Karpas-422 (cell line): ENCODE data around the gene RRP8. TPM values are rescaled to one million over a fixed set of nuclear protein-coding genes. Genes with fewer than 3 reads are reported as not detected.

Experiments
- DNase-seq: peaks from one replicate; pipeline ENCODE4 v3.0.0-alpha.2; 2015
- H2AFZ ChIP-seq: fragments of 200-600 bp; sonication (generic); 2 replicates; pipeline ENCODE4 v1.6.1; 2014; ENCODE audit warnings: antibody characterized with exemption, low read length, mixed read lengths
- H3K27ac ChIP-seq: fragments of 200-600 bp; sonication (generic); 2 replicates; pipeline ENCODE4 v1.5.1; 2014; ENCODE audit warnings: mild to moderate bottlenecking, low read length, moderate library complexity
- H3K27me3 ChIP-seq: fragments of 200-600 bp; sonication (generic); 2 replicates; pipeline ENCODE4 v1.6.1; 2014; ENCODE audit warnings: low read length, mixed read lengths
- H3K36me3 ChIP-seq: fragments of 200-600 bp; sonication (generic); 2 replicates; pipeline ENCODE4 v1.6.1; 2014; ENCODE audit warnings: low read length, mixed read lengths; ENCODE audit not compliant: insufficient read depth
- H3K4me1 ChIP-seq: fragments of 200-600 bp; sonication (generic); 2 replicates; pipeline ENCODE4 v1.6.1; 2014; ENCODE audit warnings: mild to moderate bottlenecking, low read length, mixed read lengths
- H3K4me2 ChIP-seq: fragments of 200-600 bp; sonication (generic); 2 replicates; pipeline ENCODE4 v1.6.1; 2014; ENCODE audit warnings: low read length, low read depth, mild to moderate bottlenecking; ENCODE audit not compliant: poor library complexity, severe bottlenecking
- H3K4me3 ChIP-seq: fragments of 200-600 bp; sonication (generic); 2 replicates; pipeline ENCODE4 v1.5.1; 2014; ENCODE audit warnings: mild to moderate bottlenecking, antibody characterized with exemption, low read length, mixed read lengths
- H3K79me2 ChIP-seq: fragments of 200-600 bp; sonication (generic); 2 replicates; pipeline ENCODE4 v1.6.1; 2014; ENCODE audit warnings: mild to moderate bottlenecking, low read length, mixed read lengths
- H3K9ac ChIP-seq: fragments of 200-600 bp; sonication (generic); 2 replicates; pipeline ENCODE4 v1.6.0; 2014; ENCODE audit warnings: low read length
- H3K9me2 ChIP-seq: fragments of 200-600 bp; sonication (generic), shearing (Covaris generic); replicated peaks from 2 replicates; pipeline ENCODE4 v1.6.0; 2014; ENCODE audit warnings: mild to moderate bottlenecking, low read length, moderate library complexity; ENCODE audit not compliant: insufficient read depth
- H3K9me3 ChIP-seq: fragments of 300-700, 200-600 bp; sonication (generic); 2 replicates; pipeline ENCODE4 v1.6.1; 2014; ENCODE audit warnings: low read length, mixed read lengths
- H4K20me1 ChIP-seq: fragments of 200-600 bp; sonication (generic); 2 replicates; pipeline ENCODE4 v1.6.1; 2014; ENCODE audit warnings: mild to moderate bottlenecking, antibody characterized with exemption, low read length, low read depth; ENCODE audit not compliant: insufficient read depth
- total RNA-seq: library from RNA; depleted of rRNA; stranded (reverse); fragments of >200 nt; shearing (Covaris generic); gene quantifications from 2 replicates; pipeline ENCODE4 v1.2.3, GENCODE V29; 2014; ENCODE audit warnings: low replicate concordance

RRP8 gene
- total RNA-seq, 1 experiment from 2014 or later: 10.8 TPM

DNA sequence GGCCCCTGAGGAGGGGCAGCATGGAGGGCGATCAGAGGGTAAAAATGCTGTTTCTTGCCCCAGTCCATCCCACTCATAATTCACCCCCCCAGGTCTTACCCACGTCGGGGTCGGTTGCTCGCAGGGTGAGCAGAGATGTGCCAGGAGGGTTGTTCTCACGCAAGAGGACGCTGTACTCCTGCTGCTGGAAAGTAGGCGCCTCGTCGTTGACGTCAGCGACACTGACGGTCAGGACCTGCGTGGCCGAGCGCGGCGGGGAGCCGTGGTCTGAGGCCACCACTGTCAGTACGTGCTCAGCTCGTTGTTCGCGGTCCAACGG is 26.1 kb upstream of the RRP8 start:
- H3K4me3 ChIP-seq: no peak overlapping the region
- no peak for DNase-seq
- H3K27me3 ChIP-seq: no peaks in the 10 kb centered on the region
- no peak overlapping the region for H3K4me2 ChIP-seq
- no peaks in the 10 kb centered on the region for H3K36me3 ChIP-seq
- no peaks in the 10 kb centered on the region for H3K9me3 ChIP-seq
- H3K9ac ChIP-seq: no peak overlapping the region
- no peak overlapping the region for H3K27ac ChIP-seq
- H3K4me1 ChIP-seq: peaks cover 4% of the 10 kb centered on the region; the same call in 1 of the 2 replicates
- H3K9me2 ChIP-seq: no peaks in the 10 kb centered on the region
- H2AFZ ChIP-seq: no peak overlapping the region
- no peaks in the 10 kb centered on the region for H4K20me1 ChIP-seq
- H3K79me2 ChIP-seq: no peaks in the 10 kb centered on the region

DNA sequence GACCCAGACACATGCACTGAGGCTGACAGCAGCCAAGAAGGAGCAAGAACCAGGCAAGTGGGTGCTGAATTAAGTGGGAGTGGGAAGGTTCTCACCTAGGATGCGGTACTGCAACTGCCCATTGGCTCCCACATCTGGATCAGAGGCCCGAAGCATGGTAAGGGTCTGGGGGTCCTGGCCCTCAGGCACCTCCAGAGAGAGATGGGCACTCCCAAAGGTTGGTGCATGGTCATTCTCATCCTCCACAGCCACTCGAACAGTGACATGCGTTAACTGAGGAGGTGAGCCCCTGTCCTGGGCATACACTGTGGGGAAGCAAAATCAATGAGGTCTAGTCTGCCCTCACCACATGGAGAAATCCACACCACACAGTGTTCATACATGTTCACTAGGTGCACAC is 25.1 kb upstream of the RRP8 start:
- no peaks in the 10 kb centered on the region for H4K20me1 ChIP-seq
- peaks cover 4% of the 10 kb centered on the region; the same call in 1 of the 2 replicates for H3K4me1 ChIP-seq
- H3K4me3 ChIP-seq: no peak overlapping the region
- H2AFZ ChIP-seq: no peak overlapping the region
- H3K79me2 ChIP-seq: no peaks in the 10 kb centered on the region
- no peaks in the 10 kb centered on the region for H3K9me3 ChIP-seq
- no peaks in the 10 kb centered on the region for H3K27me3 ChIP-seq
- H3K4me2 ChIP-seq: no peak overlapping the region
- no peak for DNase-seq
- H3K27ac ChIP-seq: no peak overlapping the region
- no peaks in the 10 kb centered on the region for H3K9me2 ChIP-seq
- no peak overlapping the region for H3K9ac ChIP-seq
- H3K36me3 ChIP-seq: no peaks in the 10 kb centered on the region

DNA sequence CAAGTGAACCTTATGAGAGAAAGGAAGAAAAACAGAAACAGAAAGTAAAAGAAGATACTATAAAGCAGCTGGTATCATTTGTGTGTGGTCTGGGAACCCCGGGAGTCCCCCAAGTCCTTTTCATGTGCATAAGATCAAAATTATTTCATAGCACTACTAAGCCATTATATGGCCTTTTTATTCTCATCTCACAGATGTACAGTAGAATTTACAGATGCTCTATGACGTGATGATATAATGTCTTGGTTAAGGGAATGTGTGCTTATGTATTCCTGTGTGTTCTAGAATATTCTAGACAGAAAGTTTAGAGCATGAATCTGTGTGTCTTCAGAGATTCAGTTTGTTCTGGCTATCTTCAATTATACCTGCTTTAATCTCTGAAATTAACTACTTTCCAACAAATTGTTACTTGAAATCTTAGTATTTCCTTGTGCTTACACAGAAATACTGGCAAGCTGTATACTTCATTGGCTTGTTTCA is 24.4 kb upstream of the RRP8 start:
- Histone ChIP-seq H3K9me2 (no peaks in the 10 kb centered on the region), H3K27me3 (no peaks in the 10 kb centered on the region), H3K9ac (peak overlapping the region; percentile 31; the same call in 1 of the 2 replicates), H3K4me1 (peaks cover 4% of the 10 kb centered on the region; the same call in 1 of the 2 replicates), H3K4me3 (no peak overlapping the region), H4K20me1 (no peaks in the 10 kb centered on the region), H3K36me3 (no peaks in the 10 kb centered on the region), H2AFZ (no peak overlapping the region), H3K9me3 (no peaks in the 10 kb centered on the region), H3K27ac (no peak overlapping the region), H3K79me2 (no peaks in the 10 kb centered on the region), H3K4me2 (peak overlapping the region; percentile 30)
- no peak for DNase-seq

- H3K4me2 ChIP-seq: peak overlapping the region; percentile 30
These were observed 23.8 kb upstream of the RRP8 start for GRCh38 chr11:6626971-6627761.

DNA sequence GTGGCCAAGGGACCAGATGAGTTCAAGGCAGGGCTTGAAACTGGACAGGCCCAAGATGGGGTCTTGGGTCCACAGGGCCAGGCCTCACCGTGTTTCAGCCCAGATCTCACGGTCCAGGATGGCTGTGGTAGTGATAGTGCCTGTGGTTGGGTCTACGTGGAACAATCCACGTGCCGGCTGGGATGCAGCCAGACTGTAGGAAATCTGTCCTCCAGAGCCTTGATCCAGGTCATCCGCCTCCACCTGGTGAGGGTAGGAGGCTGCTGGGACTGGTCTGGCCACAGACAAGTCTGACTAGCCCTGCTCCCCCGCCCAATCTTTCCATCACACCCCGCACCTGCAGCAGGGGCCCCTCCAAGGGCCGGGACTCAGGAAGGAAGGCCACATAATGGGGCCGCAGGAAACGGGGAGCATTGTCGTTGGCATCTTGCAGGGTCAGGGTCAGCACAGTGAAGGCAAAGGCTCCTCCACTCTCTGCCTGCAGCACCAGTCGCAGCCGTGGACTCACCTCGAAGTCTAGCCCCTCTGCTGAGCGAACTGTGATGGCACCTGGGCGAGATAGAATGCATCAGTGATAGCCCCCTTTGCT is 22.5 kb upstream of the RRP8 start:
- H3K4me2 ChIP-seq: no peak overlapping the region
- H3K4me3 ChIP-seq: no peak overlapping the region
- H3K4me1 ChIP-seq: peaks cover 4% of the 10 kb centered on the region; the same call in 1 of the 2 replicates
- H3K27me3 ChIP-seq: no peaks in the 10 kb centered on the region
- no peaks in the 10 kb centered on the region for H3K9me2 ChIP-seq
- no peak overlapping the region for H3K9ac ChIP-seq
- H3K36me3 ChIP-seq: no peaks in the 10 kb centered on the region
- no peaks in the 10 kb centered on the region for H3K9me3 ChIP-seq
- no peaks in the 10 kb centered on the region for H3K79me2 ChIP-seq
- H2AFZ ChIP-seq: no peak overlapping the region
- no peaks in the 10 kb centered on the region for H4K20me1 ChIP-seq
- DNase-seq: no peak
- H3K27ac ChIP-seq: no peak overlapping the region

More at GRCh38 chr11:6626971-6627761, 23.8 kb upstream of the RRP8 start:
- Histone ChIP-seq H3K4me3 (no peak overlapping the region), H3K9ac (peak overlapping the region; percentile 31; the same call in 1 of the 2 replicates), H3K27me3 (no peaks in the 10 kb centered on the region), H4K20me1 (no peaks in the 10 kb centered on the region), H3K4me1 (peaks cover 4% of the 10 kb centered on the region; the same call in 1 of the 2 replicates), H3K36me3 (no peaks in the 10 kb centered on the region), H3K79me2 (no peaks in the 10 kb centered on the region), H3K9me2 (no peaks in the 10 kb centered on the region), H3K9me3 (no peaks in the 10 kb centered on the region), H2AFZ (no peak overlapping the region), H3K27ac (no peak overlapping the region)
- no peak for DNase-seq

DNA sequence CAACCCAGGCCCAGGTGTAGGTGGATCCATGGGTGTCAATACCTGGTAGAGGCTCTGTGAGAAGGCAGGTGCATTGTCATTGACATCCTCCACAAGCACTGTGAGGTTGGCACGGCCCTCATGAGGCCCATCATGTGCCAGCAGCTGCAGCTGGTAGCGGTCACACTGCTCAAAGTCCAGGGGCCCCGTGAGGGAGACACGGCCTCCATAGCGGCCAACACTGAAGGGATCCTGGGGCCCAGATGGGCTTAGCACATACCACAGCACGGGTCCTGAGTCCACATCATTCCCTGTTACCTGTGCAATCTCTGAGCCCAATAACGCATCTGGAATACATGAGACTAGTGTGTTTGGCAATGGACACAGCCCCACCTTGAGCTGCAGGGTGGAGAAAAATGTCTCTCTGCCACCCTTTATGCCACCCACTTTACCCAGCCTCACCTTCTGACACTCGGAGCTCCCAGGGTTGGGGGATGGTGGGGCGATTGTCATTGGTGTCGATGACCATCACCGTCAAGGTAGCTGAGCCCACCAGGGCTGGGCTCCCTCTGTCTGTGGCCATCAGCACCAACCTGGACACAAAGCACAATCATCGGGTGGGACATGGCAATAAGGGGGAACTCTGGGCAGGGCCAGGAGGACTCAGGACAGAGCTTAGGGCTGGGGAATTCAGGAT is 21.9 kb upstream of the RRP8 start:
- Histone ChIP-seq H3K4me2 (no peak overlapping the region), H3K9ac (no peak overlapping the region), H3K27me3 (no peaks in the 10 kb centered on the region), H3K79me2 (no peaks in the 10 kb centered on the region), H3K9me2 (no peaks in the 10 kb centered on the region), H3K9me3 (no peaks in the 10 kb centered on the region), H3K4me1 (peaks cover 4% of the 10 kb centered on the region; the same call in 1 of the 2 replicates), H3K36me3 (no peaks in the 10 kb centered on the region), H2AFZ (no peak overlapping the region), H3K4me3 (no peak overlapping the region), H3K27ac (no peak overlapping the region), H4K20me1 (no peaks in the 10 kb centered on the region)
- DNase-seq: no peak

GRCh38 chr11:6623391-6624363 is 20.3 kb upstream of the RRP8 start:
- DNase-seq: no peak
- no peaks in the 10 kb centered on the region for H4K20me1 ChIP-seq
- H3K27me3 ChIP-seq: no peaks in the 10 kb centered on the region
- H2AFZ ChIP-seq: no peak overlapping the region
- H3K36me3 ChIP-seq: no peaks in the 10 kb centered on the region
- no peaks in the 10 kb centered on the region for H3K9me3 ChIP-seq
- H3K4me1 ChIP-seq: peaks cover 13% of the 10 kb centered on the region
- no peaks in the 10 kb centered on the region for H3K9me2 ChIP-seq
- H3K4me3 ChIP-seq: no peak overlapping the region
- H3K27ac ChIP-seq: no peak overlapping the region
- no peak overlapping the region for H3K9ac ChIP-seq
- peaks cover 4% of the 10 kb centered on the region for H3K79me2 ChIP-seq
- no peak overlapping the region for H3K4me2 ChIP-seq
